T-helper 2 cell treated with Interferon-gamma antibody and Interleukin-4, amounts not matched to agents 5 μg/mL and 100 μg/mL, for 36 hours (primary cell): ENCODE measurements around the gene SMC3.
"Not testable (repeated sequence)": the region's sequence is repeated elsewhere in the genome, so short reads cannot be mapped to it uniquely, and the experiment has no call there.

ENCODE experiments used
- DNase-seq: peaks from one replicate; pipeline ENCODE4 v3.0.0; 2021; ENCODE audit warnings: low spot score
- H3K27ac Mint-ChIP-seq: one replicate; pipeline ENCODE4 v1.8.0; 2021; ENCODE audit warnings: mild to moderate bottlenecking, mixed read lengths
- H3K27me3 Mint-ChIP-seq: one replicate; pipeline ENCODE4 v1.8.0; 2021; ENCODE audit warnings: low read depth, mixed read lengths
- H3K36me3 Mint-ChIP-seq: one replicate; pipeline ENCODE4 v1.8.0; 2021; ENCODE audit warnings: low read depth, mixed read lengths
- H3K4me1 Mint-ChIP-seq: one replicate; pipeline ENCODE4 v1.8.0; 2021; ENCODE audit warnings: low read depth, mixed read lengths
- H3K4me3 Mint-ChIP-seq: one replicate; pipeline ENCODE4 v1.8.0; 2022; ENCODE audit warnings: mild to moderate bottlenecking, moderate library complexity, mixed read lengths
- H3K9me3 Mint-ChIP-seq: one replicate; pipeline ENCODE4 v1.8.0; 2021; ENCODE audit warnings: mixed read lengths

SMC3 gene

DNA sequence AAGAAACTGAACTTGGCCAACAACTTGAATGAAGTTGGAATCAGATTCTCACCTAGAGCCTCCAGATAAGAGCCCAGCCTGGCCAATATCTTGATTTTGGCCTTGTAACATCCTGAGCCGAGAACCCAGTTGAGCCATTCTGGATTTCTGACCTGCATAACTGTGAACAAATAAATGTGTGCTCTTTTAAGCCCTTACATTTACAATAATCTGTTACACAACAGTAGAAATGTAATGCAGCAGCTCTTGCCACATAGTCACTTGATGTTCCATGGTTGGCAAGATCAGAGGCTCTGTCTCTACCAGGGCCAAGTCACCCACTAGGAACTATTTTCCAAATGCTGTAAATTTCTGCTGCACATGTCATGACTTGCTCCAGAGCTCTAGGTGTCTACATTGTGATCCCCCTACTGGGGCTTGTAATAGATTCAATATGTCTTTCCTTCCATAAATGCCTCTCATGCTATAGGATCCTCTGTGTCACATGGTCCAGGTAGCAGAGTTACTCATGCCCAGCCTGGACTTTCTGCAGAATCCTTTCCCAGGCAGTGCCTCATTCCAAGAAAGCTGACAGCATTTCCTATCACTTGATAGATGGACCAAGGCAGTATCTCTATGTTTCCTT is 65.2 kb downstream of the SMC3 start:
- no peak overlapping the region for H3K27ac Mint-ChIP-seq
- no peaks in the 10 kb centered on the region for H3K9me3 Mint-ChIP-seq
- H3K36me3 Mint-ChIP-seq, result no peaks in the 10 kb centered on the region
- DNase-seq, result no peak
- H3K4me1 Mint-ChIP-seq, result no peaks in the 10 kb centered on the region
- H3K27me3 Mint-ChIP-seq, result peaks cover 8% of the 10 kb centered on the region
- H3K4me3 Mint-ChIP-seq, result no peak overlapping the region

GRCh38 chr10:110634527-110635209 is 67.2 kb downstream of the SMC3 start:
- H3K9me3 Mint-ChIP-seq, result no peaks in the 10 kb centered on the region
- no peak for DNase-seq
- no peaks in the 10 kb centered on the region for H3K36me3 Mint-ChIP-seq
- no peaks in the 10 kb centered on the region for H3K4me1 Mint-ChIP-seq
- no peak overlapping the region for H3K27ac Mint-ChIP-seq
- H3K27me3 Mint-ChIP-seq, result peaks cover 14% of the 10 kb centered on the region
- no peak overlapping the region for H3K4me3 Mint-ChIP-seq

DNA sequence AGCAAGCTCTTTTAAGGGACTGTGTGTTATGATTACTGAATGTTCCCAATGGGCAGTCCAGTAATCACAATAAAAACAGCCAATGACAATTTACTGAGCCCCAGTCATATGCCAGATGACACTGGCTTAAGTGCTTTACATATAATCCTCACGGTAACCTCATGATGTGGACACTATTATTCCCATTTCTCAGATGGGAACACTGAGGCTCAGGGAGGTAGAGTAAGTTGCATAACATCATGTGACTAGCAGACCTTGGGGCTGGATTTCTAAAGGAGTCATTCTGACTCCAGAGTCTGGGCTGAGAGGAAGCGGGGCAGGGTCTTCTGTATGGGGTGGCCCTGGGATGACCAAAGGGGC is 69.1 kb downstream of the SMC3 start:
- no peak overlapping the region for H3K27ac Mint-ChIP-seq
- no peaks in the 10 kb centered on the region for H3K36me3 Mint-ChIP-seq
- H3K4me1 Mint-ChIP-seq, result peaks cover 8% of the 10 kb centered on the region
- H3K9me3 Mint-ChIP-seq, result no peaks in the 10 kb centered on the region
- H3K4me3 Mint-ChIP-seq, result no peak overlapping the region
- peaks cover 29% of the 10 kb centered on the region for H3K27me3 Mint-ChIP-seq
- no peak for DNase-seq

DNA sequence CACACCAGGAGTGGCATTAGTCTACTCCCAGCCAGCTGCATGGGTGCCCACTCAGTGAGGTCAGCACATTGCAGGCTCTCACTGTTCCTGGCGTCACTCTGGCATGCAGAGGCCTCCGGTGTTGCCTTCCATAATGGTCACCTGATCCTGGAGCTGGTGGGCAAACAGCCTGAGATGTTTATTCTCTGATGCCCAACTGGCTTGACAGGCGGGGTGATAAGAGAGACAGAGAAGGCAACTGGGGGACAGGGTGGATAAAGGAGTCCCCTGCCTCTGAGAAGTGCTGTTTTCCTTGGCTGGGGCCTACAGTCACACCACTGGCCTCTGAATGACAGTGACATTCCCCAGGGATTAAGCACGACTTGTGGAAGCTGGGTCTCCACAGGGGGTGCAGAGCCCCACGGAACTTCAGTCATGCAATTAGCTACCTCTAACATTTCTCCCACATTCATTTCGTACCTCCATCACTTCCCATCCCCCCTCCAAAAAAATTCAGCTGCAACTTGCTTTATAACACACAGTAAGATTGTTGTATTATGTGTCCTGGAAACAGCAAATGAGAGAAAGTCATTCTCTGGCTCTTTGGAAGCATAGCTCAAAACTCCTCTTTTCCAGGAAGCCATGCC is 69.5 kb downstream of the SMC3 start:
- no peaks in the 10 kb centered on the region for H3K9me3 Mint-ChIP-seq
- no peak for DNase-seq
- no peaks in the 10 kb centered on the region for H3K36me3 Mint-ChIP-seq
- H3K4me1 Mint-ChIP-seq, result peaks cover 12% of the 10 kb centered on the region
- no peak overlapping the region for H3K27ac Mint-ChIP-seq
- H3K27me3 Mint-ChIP-seq, result peaks cover 34% of the 10 kb centered on the region
- no peak overlapping the region for H3K4me3 Mint-ChIP-seq

GRCh38 chr10:110637558-110638053 is 70.1 kb downstream of the SMC3 start:
- Mint-ChIP-seq H3K27me3 (peaks cover 40% of the 10 kb centered on the region), H3K4me3 (no peak overlapping the region), H3K9me3 (no peaks in the 10 kb centered on the region), H3K36me3 (no peaks in the 10 kb centered on the region), H3K4me1 (peaks cover 16% of the 10 kb centered on the region), H3K27ac (no peak overlapping the region)
- no peak for DNase-seq

- no peak for DNase-seq
- H3K4me3 Mint-ChIP-seq, result no peak overlapping the region
- peaks cover 46% of the 10 kb centered on the region for H3K27me3 Mint-ChIP-seq
- H3K27ac Mint-ChIP-seq, result no peak overlapping the region
- peaks cover 21% of the 10 kb centered on the region for H3K4me1 Mint-ChIP-seq
- peaks cover 2% of the 10 kb centered on the region for H3K36me3 Mint-ChIP-seq
- H3K9me3 Mint-ChIP-seq, result no peaks in the 10 kb centered on the region
Measured at GRCh38 chr10:110638319-110638718, 70.8 kb downstream of the SMC3 start.

GRCh38 chr10:110639046-110639445 is 71.6 kb downstream of the SMC3 start:
- H3K27me3 Mint-ChIP-seq, result peaks cover 48% of the 10 kb centered on the region
- H3K4me1 Mint-ChIP-seq, result peaks cover 22% of the 10 kb centered on the region
- not testable (repeated sequence) for H3K27ac Mint-ChIP-seq, H3K4me3 Mint-ChIP-seq, H3K9me3 Mint-ChIP-seq, H3K36me3 Mint-ChIP-seq, DNase-seq

DNA sequence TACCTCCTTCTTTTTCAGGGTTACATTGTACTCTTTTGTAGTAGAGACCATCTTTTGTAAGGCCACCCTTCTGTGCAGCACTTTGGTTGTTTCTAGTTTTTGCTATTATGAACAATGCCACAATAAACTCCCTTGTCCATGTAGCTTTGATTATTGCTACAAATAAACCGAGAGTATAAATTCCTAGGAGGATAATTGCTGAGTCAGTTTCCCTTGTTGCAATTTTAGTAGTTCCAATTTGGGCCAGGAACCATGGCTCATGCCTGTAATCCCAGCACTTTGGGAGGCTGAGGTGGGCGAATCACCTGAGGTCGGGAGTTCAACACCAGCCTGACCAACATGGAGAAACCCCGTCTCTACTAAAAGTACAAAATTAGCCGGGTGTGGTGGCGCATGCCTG is 72.4 kb downstream of the SMC3 start:
- H3K27me3 Mint-ChIP-seq, result peaks cover 51% of the 10 kb centered on the region

GRCh38 chr10:110641256-110641655 is 73.8 kb downstream of the SMC3 start:
- DNase-seq, result peak; percentile 27
- no peaks in the 10 kb centered on the region for H3K9me3 Mint-ChIP-seq
- H3K27ac Mint-ChIP-seq, result no peak overlapping the region
- peaks cover 57% of the 10 kb centered on the region for H3K27me3 Mint-ChIP-seq
- no peak overlapping the region for H3K4me3 Mint-ChIP-seq
- peaks cover 23% of the 10 kb centered on the region for H3K4me1 Mint-ChIP-seq
- peaks cover 3% of the 10 kb centered on the region for H3K36me3 Mint-ChIP-seq

More for the DNA sequence above, 72.4 kb downstream of the SMC3 start:
- H3K27ac Mint-ChIP-seq, DNase-seq, H3K9me3 Mint-ChIP-seq, H3K36me3 Mint-ChIP-seq, H3K4me3 Mint-ChIP-seq: not testable (repeated sequence)
- peaks cover 23% of the 10 kb centered on the region for H3K4me1 Mint-ChIP-seq

DNA sequence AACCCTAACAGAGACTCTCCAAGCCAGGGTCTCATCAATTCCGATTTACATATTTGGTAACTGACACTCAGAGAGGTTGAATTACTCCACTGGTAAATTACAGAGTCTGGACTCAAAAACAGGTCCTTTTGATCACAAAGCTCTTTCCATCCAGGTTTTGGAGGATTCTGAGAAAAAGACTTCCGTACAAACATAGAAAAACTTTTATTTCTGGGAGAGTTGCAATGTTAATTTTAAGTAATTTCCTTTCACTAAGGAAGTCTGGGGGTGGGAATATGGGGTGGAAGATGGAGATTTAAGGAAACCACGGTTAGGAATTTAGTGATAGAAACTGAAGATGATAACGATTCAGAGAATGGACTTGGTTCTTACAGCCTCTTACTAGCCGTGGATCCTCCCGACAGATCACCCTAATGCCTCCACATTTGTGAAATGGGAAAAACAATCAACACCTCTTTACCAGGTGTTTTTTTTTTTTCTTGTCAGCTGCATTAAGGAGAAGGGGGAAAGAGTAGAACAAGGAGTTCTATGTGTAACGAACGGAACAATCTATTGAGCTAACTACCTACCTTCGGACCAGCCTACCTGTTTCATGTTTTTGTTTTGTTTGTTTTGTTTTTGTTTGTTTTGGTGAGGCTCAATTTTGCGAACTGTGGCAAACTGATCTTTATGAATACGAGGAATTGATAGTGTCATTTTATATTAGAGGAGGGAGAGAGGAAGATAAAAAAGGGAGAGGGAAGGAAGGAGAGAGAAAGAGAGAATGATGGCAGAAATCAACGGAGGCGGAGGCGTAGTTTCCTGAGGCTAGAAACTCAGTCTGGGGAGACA is 74.9 kb downstream of the SMC3 start:
- H3K27me3 Mint-ChIP-seq, result peaks cover 65% of the 10 kb centered on the region
- H3K36me3 Mint-ChIP-seq, result peaks cover 3% of the 10 kb centered on the region
- H3K4me1 Mint-ChIP-seq, result peaks cover 23% of the 10 kb centered on the region
- H3K4me3 Mint-ChIP-seq, result peak overlapping the region; percentile 71
- H3K27ac Mint-ChIP-seq, result no peak overlapping the region
- no peak for DNase-seq
- H3K9me3 Mint-ChIP-seq, result no peaks in the 10 kb centered on the region

GRCh38 chr10:110643035-110643652 is 75.6 kb downstream of the SMC3 start:
- H3K27ac Mint-ChIP-seq, result no peak overlapping the region
- peaks cover 23% of the 10 kb centered on the region for H3K4me1 Mint-ChIP-seq
- H3K27me3 Mint-ChIP-seq, result peaks cover 64% of the 10 kb centered on the region
- peaks cover 3% of the 10 kb centered on the region for H3K36me3 Mint-ChIP-seq
- DNase-seq, result no peak
- H3K4me3 Mint-ChIP-seq, result peak overlapping the region; percentile 71
- no peaks in the 10 kb centered on the region for H3K9me3 Mint-ChIP-seq

DNA sequence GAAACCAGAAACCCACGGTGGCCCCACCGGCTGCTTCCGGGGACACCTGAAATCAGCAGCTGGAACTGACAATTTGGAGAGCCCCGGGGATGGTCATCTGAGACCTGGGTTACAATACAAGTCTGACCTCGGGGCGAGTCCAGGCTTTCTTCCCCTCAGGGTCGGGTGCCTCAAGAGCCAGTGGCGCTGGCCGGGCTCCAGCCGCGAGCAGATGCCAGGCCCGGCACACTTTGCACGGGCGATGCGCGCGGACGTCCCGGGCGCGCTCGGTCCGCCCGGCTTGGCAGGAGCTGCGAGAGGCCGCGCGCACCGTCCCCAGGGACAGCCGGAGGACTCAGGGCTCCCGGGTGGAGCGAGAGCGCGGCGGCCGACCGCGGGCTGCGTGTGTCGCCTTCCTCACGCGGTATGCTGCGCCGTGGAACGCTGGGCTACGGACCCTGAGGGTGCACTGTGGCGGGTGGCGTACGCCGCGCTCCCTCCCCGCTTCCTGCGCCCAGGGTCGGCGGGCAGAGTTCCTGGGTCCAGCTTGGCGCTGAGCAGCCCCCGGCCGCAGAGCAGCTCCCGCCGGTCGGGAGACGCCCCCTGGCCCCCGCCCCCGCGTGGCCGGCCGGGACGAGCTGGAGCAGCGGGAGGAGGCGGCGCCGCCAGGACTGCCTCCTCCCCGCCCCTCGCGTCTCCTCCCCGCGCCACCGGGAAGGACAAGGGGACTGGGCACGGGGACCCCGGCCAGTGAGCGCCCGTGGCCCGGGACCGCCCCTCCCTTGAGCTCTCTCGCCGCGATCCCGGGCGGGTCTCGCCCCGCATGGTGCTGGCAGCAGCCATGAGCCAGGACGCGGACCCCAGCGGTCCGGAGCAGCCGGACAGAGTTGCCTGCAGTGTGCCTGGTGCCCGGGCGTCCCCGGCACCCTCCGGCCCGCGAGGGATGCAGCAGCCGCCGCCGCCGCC is 76.4 kb downstream of the SMC3 start, which contains the start of gene RBM20:
Gene RBM20 (plus strand): TSS at position 684 of the 945 bp plus-strand sequence. CDS start 119 bp downstream, at position 803.
- peaks cover 3% of the 10 kb centered on the region for H3K36me3 Mint-ChIP-seq

More for the DNA sequence above, 76.4 kb downstream of the SMC3 start, which contains the start of gene RBM20:
- peak; percentile 7 for DNase-seq
- Mint-ChIP-seq H3K27me3 (peaks cover 71% of the 10 kb centered on the region), H3K4me1 (peaks cover 23% of the 10 kb centered on the region), H3K9me3 (no peaks in the 10 kb centered on the region), H3K4me3 (peak within 1 kb of the TSS; percentile 71), H3K27ac (no peak within 1 kb of the TSS)
